Testis (tissue), 2 donors: ENCODE measurements around the gene SPSB3.

ENCODE experiments used
- POLR2A ChIP-seq: fragments of 450-650 bp; IDR thresholded peaks from one replicate; pipeline ENCODE4 v1.6.1; 2017; ENCODE audit warnings: antibody characterized with exemption, mild to moderate bottlenecking, moderate library complexity
- TF ChIP-seq, protein P1 (sequence below), 3 experiments: fragments of 450-650 bp in 2 of 3; fragments of 200-600 bp in 1 of 3; sonication (generic) in 1 of 3; IDR thresholded peaks; one replicate each; pipeline ENCODE4 v1.5.1; 2016 to 2019; ENCODE audit warnings: antibody characterized with exemption in 3 of 3, mild to moderate bottlenecking in 2 of 3, moderate library complexity in 1 of 3

DNA sequence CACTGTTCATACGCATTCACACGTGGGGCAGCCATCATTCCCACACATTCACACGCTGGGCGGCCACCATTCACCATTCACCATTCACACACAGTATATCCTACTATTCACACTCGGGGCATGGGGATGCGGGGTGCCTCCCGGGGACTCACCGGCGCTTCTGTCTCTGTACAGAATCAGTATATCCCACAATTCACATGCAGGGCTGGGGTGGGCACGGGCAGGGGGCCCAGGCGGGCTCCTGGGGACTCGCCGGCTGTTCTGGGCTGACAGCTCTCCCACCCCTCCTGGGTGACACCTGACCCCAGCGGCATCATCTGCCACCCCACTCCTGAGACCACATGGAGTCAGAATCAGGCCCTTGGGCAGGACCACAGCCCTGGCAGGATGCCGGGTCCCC, 20.6 kb downstream of the SPSB3 start:
- TF ChIP-seq, protein P1, sequence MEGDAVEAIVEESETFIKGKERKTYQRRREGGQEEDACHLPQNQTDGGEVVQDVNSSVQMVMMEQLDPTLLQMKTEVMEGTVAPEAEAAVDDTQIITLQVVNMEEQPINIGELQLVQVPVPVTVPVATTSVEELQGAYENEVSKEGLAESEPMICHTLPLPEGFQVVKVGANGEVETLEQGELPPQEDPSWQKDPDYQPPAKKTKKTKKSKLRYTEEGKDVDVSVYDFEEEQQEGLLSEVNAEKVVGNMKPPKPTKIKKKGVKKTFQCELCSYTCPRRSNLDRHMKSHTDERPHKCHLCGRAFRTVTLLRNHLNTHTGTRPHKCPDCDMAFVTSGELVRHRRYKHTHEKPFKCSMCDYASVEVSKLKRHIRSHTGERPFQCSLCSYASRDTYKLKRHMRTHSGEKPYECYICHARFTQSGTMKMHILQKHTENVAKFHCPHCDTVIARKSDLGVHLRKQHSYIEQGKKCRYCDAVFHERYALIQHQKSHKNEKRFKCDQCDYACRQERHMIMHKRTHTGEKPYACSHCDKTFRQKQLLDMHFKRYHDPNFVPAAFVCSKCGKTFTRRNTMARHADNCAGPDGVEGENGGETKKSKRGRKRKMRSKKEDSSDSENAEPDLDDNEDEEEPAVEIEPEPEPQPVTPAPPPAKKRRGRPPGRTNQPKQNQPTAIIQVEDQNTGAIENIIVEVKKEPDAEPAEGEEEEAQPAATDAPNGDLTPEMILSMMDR (IDR thresholded peaks at IDR 0.05), result no peak
- TF ChIP-seq POLR2A, result no peak
